Measurements from ENCODE around the gene SLC7A6.

Gene SLC7A6

GRCh38 chr16:68332411-68333121 lies 68.2 kb downstream of the SLC7A6 start:
- peak overlapping the region; percentile 83 for H3K27ac ChIP-seq (ENCODE audit: low read depth, low read length)
- no peaks in the 10 kb centered on the region for H3K27me3 ChIP-seq (ENCODE audit: insufficient read depth, low read length)
- peaks cover 39% of the 10 kb centered on the region for H3K4me1 ChIP-seq (ENCODE audit: control insufficient read depth, insufficient read depth, low read length, unreplicated experiment)
- peaks cover 5% of the 10 kb centered on the region; the same call in 1 of the 2 replicates for H3K36me3 ChIP-seq (ENCODE audit: insufficient read depth, low read length)
- no peak overlapping the region for H3K4me3 ChIP-seq (ENCODE audit: low read depth, low read length)
- H2AFZ ChIP-seq (ENCODE audit: low read length, unreplicated experiment), result peak overlapping the region; percentile 8
- H3K79me2 ChIP-seq (ENCODE audit: control insufficient read depth, insufficient read depth, low read length, unreplicated experiment), result no peaks in the 10 kb centered on the region

GRCh38 chr16:68335175-68335574 lies 70.8 kb downstream of the SLC7A6 start:
- peaks cover 39% of the 10 kb centered on the region for H3K4me1 ChIP-seq (ENCODE audit: control insufficient read depth, insufficient read depth, low read length, unreplicated experiment)
- H3K36me3 ChIP-seq (ENCODE audit: insufficient read depth, low read length), result peaks cover 13% of the 10 kb centered on the region; the same call in 1 of the 2 replicates
- peak overlapping the region; percentile 83 for H3K27ac ChIP-seq (ENCODE audit: low read depth, low read length)
- no peak overlapping the region for H2AFZ ChIP-seq (ENCODE audit: low read length, unreplicated experiment)
- H3K4me3 ChIP-seq (ENCODE audit: low read depth, low read length), result no peak overlapping the region
- H3K79me2 ChIP-seq (ENCODE audit: control insufficient read depth, insufficient read depth, low read length, unreplicated experiment), result no peaks in the 10 kb centered on the region
- H3K27me3 ChIP-seq (ENCODE audit: insufficient read depth, low read length), result no peaks in the 10 kb centered on the region

DNA sequence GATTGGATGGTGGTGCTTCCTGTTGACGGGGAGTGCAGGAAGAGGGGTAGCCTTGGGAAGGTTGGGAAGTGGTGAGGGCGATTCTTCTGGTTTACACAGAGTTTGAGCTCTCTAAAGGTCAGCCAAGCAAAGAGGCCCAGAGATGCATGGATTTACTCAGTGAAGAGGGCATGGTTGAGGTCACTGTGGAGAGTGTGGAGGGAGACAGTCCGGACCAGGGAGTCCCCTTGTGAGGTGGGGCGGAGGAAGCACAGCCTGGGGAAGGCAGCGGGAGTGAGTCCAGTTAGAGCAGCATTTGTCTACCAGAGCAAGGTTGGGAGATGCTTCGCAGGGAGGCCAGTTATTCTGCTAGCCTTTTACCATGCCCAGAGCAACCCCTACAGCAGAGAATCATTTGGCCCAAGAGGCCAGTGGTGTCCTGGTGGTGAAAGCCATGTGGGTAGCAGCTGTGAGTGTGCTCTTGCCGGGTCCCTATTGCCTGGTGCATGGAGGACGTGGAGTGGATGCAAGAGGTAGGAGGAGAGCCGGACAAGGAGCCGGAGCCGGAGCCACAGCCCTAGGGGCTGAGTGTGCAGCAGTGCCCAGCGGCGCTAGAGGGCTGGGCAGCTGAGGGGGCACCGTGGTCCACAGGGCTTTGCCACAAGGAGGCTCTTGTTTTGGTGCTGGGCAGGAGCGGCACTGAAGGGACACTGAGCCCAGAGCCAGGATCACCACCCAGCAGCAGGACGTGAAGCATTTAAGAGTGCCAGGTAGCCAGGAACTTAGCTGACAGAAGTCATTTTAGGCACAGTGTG lies 74.2 kb downstream of the SLC7A6 start:
- no peak overlapping the region for H3K27ac ChIP-seq (ENCODE audit: low read depth, low read length)
- H3K36me3 ChIP-seq (ENCODE audit: insufficient read depth, low read length), result peaks cover 20% of the 10 kb centered on the region; the same call in 1 of the 2 replicates

DNA sequence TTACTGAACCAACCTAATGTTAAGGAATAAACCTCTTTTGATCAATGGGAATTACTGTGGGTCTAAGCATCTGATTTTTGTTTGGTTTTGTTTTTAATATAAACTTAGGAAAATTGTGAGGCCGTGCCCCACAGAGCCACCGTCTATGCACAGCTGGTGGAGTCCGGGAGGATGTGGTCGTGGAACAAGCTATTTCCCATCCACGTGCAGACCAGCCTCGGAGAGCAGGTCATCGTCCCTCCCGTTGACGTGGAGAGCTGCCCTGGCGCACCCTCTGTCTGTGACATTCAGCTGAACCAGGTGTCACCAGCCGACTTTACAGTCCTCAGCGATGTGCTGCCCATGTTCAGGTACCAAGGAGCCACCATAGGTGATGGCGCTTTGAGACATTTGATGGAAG lies 74.9 kb downstream of the SLC7A6 start:
- H3K27ac ChIP-seq (ENCODE audit: low read depth, low read length), result no peak overlapping the region
- no peaks in the 10 kb centered on the region for H3K27me3 ChIP-seq (ENCODE audit: insufficient read depth, low read length)
- H3K79me2 ChIP-seq (ENCODE audit: control insufficient read depth, insufficient read depth, low read length, unreplicated experiment), result no peaks in the 10 kb centered on the region
- H3K4me1 ChIP-seq (ENCODE audit: control insufficient read depth, insufficient read depth, low read length, unreplicated experiment), result peaks cover 13% of the 10 kb centered on the region
- H2AFZ ChIP-seq (ENCODE audit: low read length, unreplicated experiment), result no peak overlapping the region
- peaks cover 20% of the 10 kb centered on the region; the same call in 1 of the 2 replicates for H3K36me3 ChIP-seq (ENCODE audit: insufficient read depth, low read length)
- no peak overlapping the region for H3K4me3 ChIP-seq (ENCODE audit: low read depth, low read length)

More for the DNA sequence above, 74.2 kb downstream of the SLC7A6 start:
- no peak overlapping the region for H2AFZ ChIP-seq (ENCODE audit: low read length, unreplicated experiment)
- H3K4me3 ChIP-seq (ENCODE audit: low read depth, low read length), result no peak overlapping the region
- peaks cover 18% of the 10 kb centered on the region for H3K4me1 ChIP-seq (ENCODE audit: control insufficient read depth, insufficient read depth, low read length, unreplicated experiment)
- no peaks in the 10 kb centered on the region for H3K27me3 ChIP-seq (ENCODE audit: insufficient read depth, low read length)
- H3K79me2 ChIP-seq (ENCODE audit: control insufficient read depth, insufficient read depth, low read length, unreplicated experiment), result no peaks in the 10 kb centered on the region

DNA sequence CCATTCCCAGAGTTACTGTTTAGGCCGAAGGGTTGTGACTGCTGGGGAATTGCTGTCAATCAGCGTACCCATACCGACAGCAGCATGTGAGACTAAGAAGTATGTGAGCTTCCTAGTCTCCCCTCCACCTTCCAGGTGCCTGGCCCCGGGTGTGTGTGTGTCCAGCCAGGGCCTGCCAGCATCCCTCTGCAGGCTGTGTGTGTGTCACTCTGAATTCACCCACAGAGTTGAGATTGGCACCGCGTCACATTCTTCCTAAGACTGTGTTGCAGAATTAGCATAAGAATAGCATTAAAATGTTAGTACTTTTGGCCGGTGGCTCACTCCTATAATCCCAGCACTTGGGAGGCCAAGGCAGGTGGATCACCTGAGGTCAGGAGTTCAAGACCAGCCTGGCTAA lies 78.3 kb downstream of the SLC7A6 start:
- Histone ChIP-seq H2AFZ (ENCODE audit: low read length, unreplicated experiment) (no peak overlapping the region), H3K27me3 (ENCODE audit: insufficient read depth, low read length) (no peaks in the 10 kb centered on the region), H3K27ac (ENCODE audit: low read depth, low read length) (no peak overlapping the region), H3K4me1 (ENCODE audit: control insufficient read depth, insufficient read depth, low read length, unreplicated experiment) (no peaks in the 10 kb centered on the region), H3K4me3 (ENCODE audit: low read depth, low read length) (no peak overlapping the region), H3K36me3 (ENCODE audit: insufficient read depth, low read length) (peaks cover 16% of the 10 kb centered on the region), H3K79me2 (ENCODE audit: control insufficient read depth, insufficient read depth, low read length, unreplicated experiment) (no peaks in the 10 kb centered on the region)

DNA sequence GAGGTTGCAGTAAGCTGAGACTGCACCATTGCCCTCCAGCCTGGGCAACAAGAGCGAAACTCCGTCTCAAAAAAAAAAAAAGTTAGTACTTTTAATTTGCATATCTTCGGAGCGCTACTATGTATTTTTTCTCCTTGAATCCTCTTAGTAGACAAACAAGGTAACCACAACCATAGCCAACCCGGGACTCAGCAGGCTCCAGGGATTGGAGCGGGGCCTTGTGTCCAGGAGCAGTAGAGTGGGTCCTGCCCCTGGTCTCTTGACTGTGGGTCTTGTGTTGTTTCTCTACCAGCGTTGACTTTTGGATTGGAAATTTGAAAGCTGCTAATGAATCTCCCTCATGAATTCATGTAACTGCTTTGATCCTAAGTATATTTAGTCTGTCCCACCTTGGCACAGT lies 78.8 kb downstream of the SLC7A6 start:
- Histone ChIP-seq H3K36me3 (ENCODE audit: insufficient read depth, low read length) (peaks cover 16% of the 10 kb centered on the region), H3K4me1 (ENCODE audit: control insufficient read depth, insufficient read depth, low read length, unreplicated experiment) (no peaks in the 10 kb centered on the region), H3K79me2 (ENCODE audit: control insufficient read depth, insufficient read depth, low read length, unreplicated experiment) (no peaks in the 10 kb centered on the region), H2AFZ (ENCODE audit: low read length, unreplicated experiment) (no peak overlapping the region), H3K27me3 (ENCODE audit: insufficient read depth, low read length) (no peaks in the 10 kb centered on the region), H3K27ac (ENCODE audit: low read depth, low read length) (no peak overlapping the region), H3K4me3 (ENCODE audit: low read depth, low read length) (no peak overlapping the region)

- H3K4me3 ChIP-seq (ENCODE audit: low read depth, low read length), result no peak overlapping the region
- H3K4me1 ChIP-seq (ENCODE audit: control insufficient read depth, insufficient read depth, low read length, unreplicated experiment), result no peaks in the 10 kb centered on the region
- no peak overlapping the region for H2AFZ ChIP-seq (ENCODE audit: low read length, unreplicated experiment)
- no peaks in the 10 kb centered on the region for H3K79me2 ChIP-seq (ENCODE audit: control insufficient read depth, insufficient read depth, low read length, unreplicated experiment)
- H3K27me3 ChIP-seq (ENCODE audit: insufficient read depth, low read length), result no peaks in the 10 kb centered on the region
- no peak overlapping the region for H3K27ac ChIP-seq (ENCODE audit: low read depth, low read length)
- peaks cover 16% of the 10 kb centered on the region for H3K36me3 ChIP-seq (ENCODE audit: insufficient read depth, low read length)
Observed at GRCh38 chr16:68344252-68344651, 79.9 kb downstream of the SLC7A6 start.

DNA sequence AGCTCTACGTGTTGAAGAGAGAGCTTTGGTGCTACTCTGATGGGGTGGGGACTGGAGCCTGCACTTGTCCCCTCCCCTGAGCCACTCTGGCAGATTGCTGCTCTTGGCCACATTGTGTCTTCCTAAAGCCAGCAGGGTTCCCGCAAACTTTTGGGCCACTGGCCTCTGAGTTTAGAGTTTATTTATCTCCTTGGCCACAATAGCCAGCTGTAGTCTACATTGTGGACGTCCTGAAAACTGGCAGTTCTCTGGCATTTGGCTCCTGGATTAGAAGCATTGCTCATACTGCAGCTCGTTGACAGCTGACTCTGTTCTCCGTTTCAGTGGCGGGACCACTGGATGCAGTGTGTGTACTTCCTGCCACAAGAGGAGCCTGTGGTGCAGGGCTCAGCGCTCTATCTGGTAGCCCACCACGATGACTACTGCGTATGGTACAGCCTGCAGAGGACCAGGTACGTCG lies 81.1 kb downstream of the SLC7A6 start:
- no peak overlapping the region for H3K4me3 ChIP-seq (ENCODE audit: low read depth, low read length)
- H3K27me3 ChIP-seq (ENCODE audit: insufficient read depth, low read length), result no peaks in the 10 kb centered on the region
- H3K79me2 ChIP-seq (ENCODE audit: control insufficient read depth, insufficient read depth, low read length, unreplicated experiment), result no peaks in the 10 kb centered on the region
- no peaks in the 10 kb centered on the region for H3K4me1 ChIP-seq (ENCODE audit: control insufficient read depth, insufficient read depth, low read length, unreplicated experiment)
- no peak overlapping the region for H2AFZ ChIP-seq (ENCODE audit: low read length, unreplicated experiment)
- H3K27ac ChIP-seq (ENCODE audit: low read depth, low read length), result no peak overlapping the region
- H3K36me3 ChIP-seq (ENCODE audit: insufficient read depth, low read length), result peaks cover 8% of the 10 kb centered on the region

DNA sequence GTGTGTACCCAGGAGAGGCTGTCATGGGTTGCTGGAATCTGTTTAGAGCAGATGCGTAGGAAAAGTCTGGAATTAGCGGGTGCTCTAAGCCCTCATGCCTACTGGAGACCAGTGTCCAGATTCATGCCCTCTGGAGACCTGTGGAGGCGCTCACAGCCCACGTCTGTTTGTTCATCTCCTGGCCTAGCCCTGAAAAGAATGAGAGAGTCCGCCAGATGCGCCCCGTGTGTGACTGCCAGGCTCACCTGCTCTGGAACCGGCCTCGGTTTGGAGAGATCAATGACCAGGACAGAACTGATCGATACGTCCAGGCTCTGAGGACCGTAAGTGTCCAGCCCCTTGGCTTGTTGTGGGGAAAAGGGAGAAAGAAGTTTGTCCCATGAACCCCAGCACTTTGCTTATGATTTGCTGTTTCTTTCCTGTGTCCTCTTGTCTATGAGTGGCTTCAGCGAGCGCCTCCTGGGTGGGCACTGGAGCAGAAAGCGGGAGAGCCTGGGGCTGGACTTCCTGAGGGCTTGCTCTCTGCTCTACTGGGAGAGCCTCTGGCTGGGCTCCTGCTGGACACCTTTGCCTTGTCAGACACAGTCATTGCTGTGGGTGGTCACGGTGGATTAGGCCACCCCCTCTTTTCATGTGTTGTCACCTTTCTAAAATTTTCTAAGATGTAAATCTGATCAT lies 81.8 kb downstream of the SLC7A6 start:
- H3K27ac ChIP-seq (ENCODE audit: low read depth, low read length), result no peak overlapping the region
- no peaks in the 10 kb centered on the region for H3K27me3 ChIP-seq (ENCODE audit: insufficient read depth, low read length)
- H3K36me3 ChIP-seq (ENCODE audit: insufficient read depth, low read length), result peaks cover 2% of the 10 kb centered on the region
- H2AFZ ChIP-seq (ENCODE audit: low read length, unreplicated experiment), result no peak overlapping the region
- no peaks in the 10 kb centered on the region for H3K79me2 ChIP-seq (ENCODE audit: control insufficient read depth, insufficient read depth, low read length, unreplicated experiment)
- no peak overlapping the region for H3K4me3 ChIP-seq (ENCODE audit: low read depth, low read length)
- H3K4me1 ChIP-seq (ENCODE audit: control insufficient read depth, insufficient read depth, low read length, unreplicated experiment), result no peaks in the 10 kb centered on the region

GRCh38 chr16:68346892-68347480 lies 82.7 kb downstream of the SLC7A6 start:
- H3K27me3 ChIP-seq (ENCODE audit: insufficient read depth, low read length), result no peaks in the 10 kb centered on the region
- H3K27ac ChIP-seq (ENCODE audit: low read depth, low read length), result no peak overlapping the region
- H2AFZ ChIP-seq (ENCODE audit: low read length, unreplicated experiment), result no peak overlapping the region
- H3K4me3 ChIP-seq (ENCODE audit: low read depth, low read length), result no peak overlapping the region
- no peaks in the 10 kb centered on the region for H3K79me2 ChIP-seq (ENCODE audit: control insufficient read depth, insufficient read depth, low read length, unreplicated experiment)
- peaks cover 6% of the 10 kb centered on the region for H3K36me3 ChIP-seq (ENCODE audit: insufficient read depth, low read length)
- no peaks in the 10 kb centered on the region for H3K4me1 ChIP-seq (ENCODE audit: control insufficient read depth, insufficient read depth, low read length, unreplicated experiment)
